ENCODE data around the gene PF4V1. TPM values are rescaled to one million over a fixed set of nuclear protein-coding genes. Genes with fewer than 3 reads are reported as not detected.

The PF4V1 gene
- polyA plus RNA-seq, 3 donors = 0.99 to 3.3 TPM; not detected in 1

DNA sequence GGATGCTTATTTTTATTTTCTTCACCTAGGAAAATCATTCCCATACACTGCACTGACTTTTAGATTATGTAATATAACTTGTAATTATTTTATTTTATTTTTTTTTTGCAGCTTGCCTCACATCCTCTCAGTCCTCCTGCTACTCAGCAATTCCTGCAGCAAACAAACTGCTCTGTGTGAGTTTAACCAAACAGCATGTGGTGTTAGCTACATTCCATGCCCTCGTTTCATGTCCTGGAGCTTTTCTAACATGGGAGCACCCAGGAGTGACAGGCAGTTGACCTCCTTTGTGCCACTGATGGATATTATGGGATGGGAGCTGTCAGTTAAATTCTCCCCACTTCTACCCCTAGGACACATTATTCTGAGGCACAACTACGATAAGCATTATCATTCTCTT is 40.9 kb downstream of the PF4V1 start:
- H3K4me3 ChIP-seq (replicated peaks in 1 of 3; ENCODE audit: low read depth in 2 of 3, low read length in 3 of 3) = no peak overlapping the region
- H3K9me3 Mint-ChIP-seq = no peaks in the 10 kb centered on the region
- no peak for DNase-seq
- no peak overlapping the region for H2AFZ ChIP-seq (ENCODE audit: insufficient read depth, low read depth, low read length, poor library complexity, severe bottlenecking)
- H3K27ac ChIP-seq (ENCODE audit: low read depth in 1 of 2, low read length in 2 of 2) = no peak overlapping the region
- peaks cover 15% of the 10 kb centered on the region in 2 donors for H3K4me1 ChIP-seq (ENCODE audit: control insufficient read depth in 1 of 2, insufficient read depth in 2 of 2, low read length in 2 of 2)
- H3K27me3 ChIP-seq (ENCODE audit: control insufficient read depth in 2 of 2, insufficient read depth in 2 of 2, low read length in 2 of 2) = no peaks in the 10 kb centered on the region
- no peaks in the 10 kb centered on the region for H3K79me2 ChIP-seq (ENCODE audit: insufficient read depth, low read length)
- no peak overlapping the region for H3K9ac ChIP-seq (ENCODE audit: insufficient read depth, low read length, poor library complexity, severe bottlenecking)
- H3K27ac Mint-ChIP-seq = no peak overlapping the region
- intact Hi-C loops (cut with micrococcal nuclease) = no loop called here
- no CpG with 5 or more reads among the region's 2 CpGs for WGBS (ENCODE audit: insufficient coverage)
- no peak overlapping the region for H3K4me2 ChIP-seq (replicated peaks; ENCODE audit: extremely low read depth, low read length, poor library complexity, severe bottlenecking)
- no peaks in the 10 kb centered on the region for H3K36me3 ChIP-seq (replicated peaks in 1 of 2; ENCODE audit: control insufficient read depth in 1 of 2, insufficient read depth in 2 of 2, low read length in 2 of 2)
- H3K27me3 Mint-ChIP-seq (ENCODE audit: low read depth in 3 of 3) = no peaks in the 10 kb centered on the region
- H3K36me3 Mint-ChIP-seq = no peaks in the 10 kb centered on the region
- H3K9me3 ChIP-seq (replicated peaks in 1 of 2; ENCODE audit: control insufficient read depth in 1 of 2, insufficient read depth in 1 of 2, low read length in 2 of 2) = no peaks in the 10 kb centered on the region
- TF ChIP-seq, protein P1, sequence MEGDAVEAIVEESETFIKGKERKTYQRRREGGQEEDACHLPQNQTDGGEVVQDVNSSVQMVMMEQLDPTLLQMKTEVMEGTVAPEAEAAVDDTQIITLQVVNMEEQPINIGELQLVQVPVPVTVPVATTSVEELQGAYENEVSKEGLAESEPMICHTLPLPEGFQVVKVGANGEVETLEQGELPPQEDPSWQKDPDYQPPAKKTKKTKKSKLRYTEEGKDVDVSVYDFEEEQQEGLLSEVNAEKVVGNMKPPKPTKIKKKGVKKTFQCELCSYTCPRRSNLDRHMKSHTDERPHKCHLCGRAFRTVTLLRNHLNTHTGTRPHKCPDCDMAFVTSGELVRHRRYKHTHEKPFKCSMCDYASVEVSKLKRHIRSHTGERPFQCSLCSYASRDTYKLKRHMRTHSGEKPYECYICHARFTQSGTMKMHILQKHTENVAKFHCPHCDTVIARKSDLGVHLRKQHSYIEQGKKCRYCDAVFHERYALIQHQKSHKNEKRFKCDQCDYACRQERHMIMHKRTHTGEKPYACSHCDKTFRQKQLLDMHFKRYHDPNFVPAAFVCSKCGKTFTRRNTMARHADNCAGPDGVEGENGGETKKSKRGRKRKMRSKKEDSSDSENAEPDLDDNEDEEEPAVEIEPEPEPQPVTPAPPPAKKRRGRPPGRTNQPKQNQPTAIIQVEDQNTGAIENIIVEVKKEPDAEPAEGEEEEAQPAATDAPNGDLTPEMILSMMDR (IDR thresholded peaks at IDR 0.05) = no peak
- H4K20me1 ChIP-seq (ENCODE audit: insufficient read depth, low read length) = no peaks in the 10 kb centered on the region
- peaks cover 16% of the 10 kb centered on the region for H3K4me1 Mint-ChIP-seq
- no peak overlapping the region for H3K4me3 Mint-ChIP-seq

DNA sequence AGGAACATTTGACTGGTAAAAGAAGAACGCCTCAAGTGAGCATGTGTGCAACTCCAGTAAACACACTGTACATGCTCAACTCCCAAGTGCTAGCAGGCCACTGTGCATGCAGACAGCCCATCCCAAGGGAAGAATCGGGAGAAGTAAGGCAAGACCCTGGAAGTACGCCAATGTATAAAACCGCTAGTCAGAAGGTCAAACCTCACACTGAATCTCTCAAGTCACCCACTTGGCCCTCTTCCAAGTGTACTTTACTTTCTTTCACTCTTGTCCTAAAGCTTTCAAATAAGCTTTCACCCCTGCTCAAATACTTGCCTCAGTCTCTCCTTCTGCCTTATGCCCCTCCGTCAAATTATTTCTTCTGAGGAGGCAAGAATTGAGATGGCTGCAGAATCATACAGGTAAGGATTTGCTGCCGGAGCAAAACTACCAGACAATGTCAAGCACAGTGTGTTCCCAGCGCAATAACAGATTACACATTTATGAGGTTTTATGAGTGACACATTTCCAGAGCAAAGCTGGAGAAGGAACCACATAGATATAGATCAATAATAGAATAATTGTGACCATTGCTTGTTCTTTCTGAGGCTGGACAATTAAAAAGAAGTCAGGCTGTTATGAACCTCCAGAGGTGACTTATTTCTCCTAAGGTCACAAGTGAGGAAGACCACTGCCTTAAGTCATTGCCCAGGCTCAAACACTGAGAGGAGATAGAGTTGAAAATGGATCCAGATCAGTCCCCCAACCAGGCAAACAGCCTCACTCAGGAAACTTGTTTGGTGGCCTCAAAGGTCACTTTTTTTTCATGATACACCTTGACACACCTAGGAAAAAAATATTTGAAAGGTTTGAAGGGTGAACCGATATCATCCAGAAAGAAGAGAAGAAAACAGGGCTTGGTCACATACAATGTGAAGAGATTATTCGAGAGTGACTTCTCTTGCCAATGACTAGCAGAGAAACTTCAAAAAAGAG is 42.4 kb downstream of the PF4V1 start:
- Histone ChIP-seq H3K9ac (ENCODE audit: insufficient read depth, low read length, poor library complexity, severe bottlenecking) (no peak overlapping the region), H4K20me1 (ENCODE audit: insufficient read depth, low read length) (no peaks in the 10 kb centered on the region), H3K36me3 (replicated peaks in 1 of 2; ENCODE audit: control insufficient read depth in 1 of 2, insufficient read depth in 2 of 2, low read length in 2 of 2) (no peaks in the 10 kb centered on the region), H3K9me3 (replicated peaks in 1 of 2; ENCODE audit: control insufficient read depth in 1 of 2, insufficient read depth in 1 of 2, low read length in 2 of 2) (no peaks in the 10 kb centered on the region), H3K79me2 (ENCODE audit: insufficient read depth, low read length) (no peaks in the 10 kb centered on the region), H3K4me3 (replicated peaks in 1 of 3; ENCODE audit: low read depth in 2 of 3, low read length in 3 of 3) (no peak overlapping the region), H3K27me3 (ENCODE audit: control insufficient read depth in 2 of 2, insufficient read depth in 2 of 2, low read length in 2 of 2) (no peaks in the 10 kb centered on the region), H2AFZ (ENCODE audit: insufficient read depth, low read depth, low read length, poor library complexity, severe bottlenecking) (no peak overlapping the region), H3K4me1 (ENCODE audit: control insufficient read depth in 1 of 2, insufficient read depth in 2 of 2, low read length in 2 of 2) (peaks cover 15% of the 10 kb centered on the region in 2 donors), H3K27ac (ENCODE audit: low read depth in 1 of 2, low read length in 2 of 2) (no peak overlapping the region), H3K4me2 (replicated peaks; ENCODE audit: extremely low read depth, low read length, poor library complexity, severe bottlenecking) (no peak overlapping the region)
- H3K27ac Mint-ChIP-seq = peak overlapping the region in 1 of 7 donors; percentile 2
- H3K27me3 Mint-ChIP-seq (ENCODE audit: low read depth in 3 of 3) = no peaks in the 10 kb centered on the region
- no peaks in the 10 kb centered on the region for H3K9me3 Mint-ChIP-seq
- WGBS (ENCODE audit: insufficient coverage) = 42% methylated on average over 5 of the region's 9 CpGs
- no peak overlapping the region for H3K4me3 Mint-ChIP-seq
- intact Hi-C loops (cut with micrococcal nuclease) = no loop called here
- TF ChIP-seq, protein P1 (IDR thresholded peaks at IDR 0.05) = no peak
- H3K36me3 Mint-ChIP-seq = no peaks in the 10 kb centered on the region
- peaks cover 14% of the 10 kb centered on the region for H3K4me1 Mint-ChIP-seq
- DNase-seq = no peak
